Glomerular visceral epithelial cell (primary cell): ENCODE results near the gene STXBP2.
A peak's percentile ranks its signal among the peaks of the same experiment; 100 is the strongest.

ENCODE experiments used
- DNase-seq: peaks from one replicate; pipeline ENCODE4 v3.0.0-alpha.2; 2016; ENCODE audit errors: extremely low spot score

Gene STXBP2

GRCh38 chr19:7612282-7613274, 24.3 kb upstream of the STXBP2 start:
- no peak for DNase-seq

- DNase-seq: no peak
Observed at GRCh38 chr19:7614859-7615741, 21.8 kb upstream of the STXBP2 start.

GRCh38 chr19:7617172-7617571, 19.7 kb upstream of the STXBP2 start:
- no peak for DNase-seq

- no peak for DNase-seq
Observed at GRCh38 chr19:7617735-7618134, 19.2 kb upstream of the STXBP2 start.

- DNase-seq: no peak
Observed at GRCh38 chr19:7618348-7618747, 18.6 kb upstream of the STXBP2 start.

GRCh38 chr19:7618771-7619510, 18.0 kb upstream of the STXBP2 start:
- no peak for DNase-seq

GRCh38 chr19:7619671-7620441, 17.1 kb upstream of the STXBP2 start:
- DNase-seq: no peak

- DNase-seq: no peak
Observed at GRCh38 chr19:7620442-7621412, 16.2 kb upstream of the STXBP2 start.

- DNase-seq: no peak
Observed at GRCh38 chr19:7622933-7623685, 13.8 kb upstream of the STXBP2 start.

GRCh38 chr19:7623725-7624603, 12.9 kb upstream of the STXBP2 start:
- DNase-seq: no peak

GRCh38 chr19:7624810-7625209, 12.1 kb upstream of the STXBP2 start:
- DNase-seq: no peak

GRCh38 chr19:7625763-7626372, 11.0 kb upstream of the STXBP2 start:
- no peak for DNase-seq

GRCh38 chr19:7627166-7627565, 9.7 kb upstream of the STXBP2 start:
- no peak for DNase-seq

GRCh38 chr19:7628589-7629311, 8.2 kb upstream of the STXBP2 start:
- DNase-seq: no peak

GRCh38 chr19:7629347-7630054, 7.4 kb upstream of the STXBP2 start, which contains the start of the genes PET100 and XAB2:
TSS of gene PET100 (plus strand) at chr19:7629793. CDS start at chr19:7629834, 41 bp downstream.
TSS of gene XAB2 (minus strand) at chr19:7629545. CDS start at chr19:7629527, 18 bp downstream.
- peak; percentile 99 for DNase-seq

GRCh38 chr19:7631577-7631976, 5.3 kb upstream of the STXBP2 start:
- no peak for DNase-seq
